Panc1 (cell line): Measurements from ENCODE around the gene LRMDA. TPM values are rescaled to one million over a fixed set of nuclear protein-coding genes. Genes with fewer than 3 reads are reported as not detected.

Experiments
- ATAC-seq: fragments of 200-7000 bp; cut with Tn5 transposase; 2 replicates; pipeline ENCODE4 v1.9.1; 2020; ENCODE audit warnings: mild to moderate bottlenecking, moderate library complexity
- BruUV-seq: library from RNA; stranded (reverse); fragments of 400-500 nt; replicated peaks from 2 replicates; lab custom pipeline; 2021; lab: Mats Ljungman, UMichigan
- CTCF ChIA-PET: fragments of 300-600 bp; sonication (Branson Sonifier 250); formaldehyde crosslinking; loops from one replicate; lab custom pipeline; 2022; ENCODE audit warnings: antibody characterized with exemption; lab: Charles Lee
- POLR2A ChIA-PET: fragments of 300-600 bp; sonication (Branson Sonifier 250); formaldehyde crosslinking; loops from one replicate; lab custom pipeline; 2022; ENCODE audit warnings: antibody characterized with exemption; lab: Charles Lee
- DNase-seq: peaks from one replicate; pipeline ENCODE4 v3.0.0-alpha.2; 2010; ENCODE audit warnings: low read depth, low spot score
- H3K27ac ChIP-seq: 2 replicates; pipeline ENCODE4 v1.5.1; 2011; ENCODE audit warnings: mild to moderate bottlenecking, low read length, inconsistent platforms
- H3K27me3 ChIP-seq: fragments of 200-500 bp; sonication (Bioruptor generic); 2 replicates; pipeline ENCODE4 v1.6.0; 2014; ENCODE audit warnings: low read length, inconsistent platforms; ENCODE audit not compliant: control insufficient read depth, insufficient read depth
- H3K36me3 ChIP-seq: fragments of 200-500 bp; sonication (Bioruptor generic); 2 replicates; pipeline ENCODE4 v1.5.1; 2014; ENCODE audit warnings: inconsistent platforms, mild to moderate bottlenecking, low read length, moderate library complexity; ENCODE audit not compliant: control insufficient read depth, insufficient read depth
- H3K4me1 ChIP-seq: 2 replicates; pipeline ENCODE4 v1.5.1; 2011; ENCODE audit warnings: inconsistent platforms, mild to moderate bottlenecking, low read length, moderate library complexity; ENCODE audit not compliant: control insufficient read depth, insufficient read depth
- H3K4me3 ChIP-seq, 2 experiments: 2 replicates each; pipeline ENCODE4 v1.5.1; 2011 to 2012; ENCODE audit warnings: low read depth in 2 of 2, low read length in 2 of 2, mild to moderate bottlenecking in 2 of 2, inconsistent platforms in 1 of 2, moderate library complexity in 1 of 2
- H3K9me3 ChIP-seq: fragments of 200-500 bp; sonication (Bioruptor generic); 2 replicates; pipeline ENCODE4 v1.5.1; 2014; ENCODE audit warnings: low read depth, mild to moderate bottlenecking, inconsistent platforms, low read length, moderate library complexity; ENCODE audit not compliant: control insufficient read depth, insufficient read depth
- POLR2AphosphoS5 ChIP-seq: IDR thresholded peaks from 2 replicates; pipeline ENCODE4 v1.6.1; 2012; ENCODE audit warnings: mild to moderate bottlenecking, low read depth, low read length, moderate library complexity
- REST ChIP-seq, 2 experiments: IDR thresholded peaks; 2 replicates each; pipeline ENCODE4 v1.6.1; 2011 to 2012; ENCODE audit warnings: low read depth in 2 of 2, control low read depth in 1 of 2, low read length in 1 of 2, mild to moderate bottlenecking in 1 of 2, moderate library complexity in 1 of 2; ENCODE audit not compliant: insufficient read depth in 1 of 2
- SIN3A ChIP-seq: IDR thresholded peaks from 2 replicates; pipeline ENCODE4 v1.6.1; 2012; ENCODE audit warnings: low read depth, mild to moderate bottlenecking, low read length, moderate library complexity, borderline replicate concordance; ENCODE audit not compliant: insufficient read depth
- TCF7L2 ChIP-seq: IDR thresholded peaks from 2 replicates; pipeline ENCODE4 v1.6.1; 2011; ENCODE audit warnings: mild to moderate bottlenecking, low read depth, low read length, inconsistent platforms
- in situ Hi-C: cut with HindIII; loops from 2 replicates; pipeline ENCODE4 v1.10.0; 2016; ENCODE audit warnings: low sequenced_read_pairs, low pct_unique_long_range_greater_than_20kb
- intact Hi-C: fragments of 100-400 bp; cut with micrococcal nuclease; formaldehyde crosslinking; loops from one replicate; pipeline ENCODE4 v1.10.0; 2022; ENCODE audit not compliant: unreplicated experiment
- total RNA-seq: library from RNA; stranded (reverse); gene quantifications from one replicate; pipeline ENCODE4 v1.2.1, GENCODE V29; 2021; ENCODE audit not compliant: unreplicated experiment
- TF ChIP-seq, protein P1 (sequence below): fragments of 450-650 bp; IDR thresholded peaks from 2 replicates; pipeline ENCODE4 v1.5.1; 2017; ENCODE audit warnings: mild to moderate bottlenecking

Gene LRMDA
- total RNA-seq, 1 experiment from 2014 or later, result 1.2 TPM

GRCh38 chr10:75653761-75654160 lies 222.3 kb downstream of the LRMDA start:
- no TSS peak for BruUV-seq

GRCh38 chr10:75654171-75654771 lies 222.8 kb downstream of the LRMDA start:
- Histone ChIP-seq H3K27me3 (peaks cover 3% of the 10 kb centered on the region; the same call in 1 of the 2 replicates), H3K36me3 (no peaks in the 10 kb centered on the region), H3K4me3 (no peak overlapping the region), H3K9me3 (no peaks in the 10 kb centered on the region), H3K4me1 (no peaks in the 10 kb centered on the region), H3K27ac (no peak overlapping the region)
- in situ Hi-C loops (no loop called here), intact Hi-C loops (no loop called here)
- TF ChIP-seq SIN3A (no peak), REST (IDR thresholded peaks at IDR 0.05; ENCODE audit: insufficient read depth in 1 of 2, low read depth in 2 of 2, low read length in 1 of 2) (no peak), POLR2AphosphoS5 (no peak), TCF7L2 (no peak)
- TF ChIP-seq, protein P1, sequence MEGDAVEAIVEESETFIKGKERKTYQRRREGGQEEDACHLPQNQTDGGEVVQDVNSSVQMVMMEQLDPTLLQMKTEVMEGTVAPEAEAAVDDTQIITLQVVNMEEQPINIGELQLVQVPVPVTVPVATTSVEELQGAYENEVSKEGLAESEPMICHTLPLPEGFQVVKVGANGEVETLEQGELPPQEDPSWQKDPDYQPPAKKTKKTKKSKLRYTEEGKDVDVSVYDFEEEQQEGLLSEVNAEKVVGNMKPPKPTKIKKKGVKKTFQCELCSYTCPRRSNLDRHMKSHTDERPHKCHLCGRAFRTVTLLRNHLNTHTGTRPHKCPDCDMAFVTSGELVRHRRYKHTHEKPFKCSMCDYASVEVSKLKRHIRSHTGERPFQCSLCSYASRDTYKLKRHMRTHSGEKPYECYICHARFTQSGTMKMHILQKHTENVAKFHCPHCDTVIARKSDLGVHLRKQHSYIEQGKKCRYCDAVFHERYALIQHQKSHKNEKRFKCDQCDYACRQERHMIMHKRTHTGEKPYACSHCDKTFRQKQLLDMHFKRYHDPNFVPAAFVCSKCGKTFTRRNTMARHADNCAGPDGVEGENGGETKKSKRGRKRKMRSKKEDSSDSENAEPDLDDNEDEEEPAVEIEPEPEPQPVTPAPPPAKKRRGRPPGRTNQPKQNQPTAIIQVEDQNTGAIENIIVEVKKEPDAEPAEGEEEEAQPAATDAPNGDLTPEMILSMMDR, result no peak
- POLR2A ChIA-PET, result no interaction called here
- CTCF ChIA-PET, result no interaction called here
- DNase-seq, result no peak
- BruUV-seq, result no TSS peak
- ATAC-seq, result no peak

More at GRCh38 chr10:75653761-75654160, 222.3 kb downstream of the LRMDA start:
- intact Hi-C loops (no loop called here), in situ Hi-C loops (no loop called here)
- TF ChIP-seq SIN3A (no peak), POLR2AphosphoS5 (no peak)
- no peaks in the 10 kb centered on the region for H3K9me3 ChIP-seq
- no peak for DNase-seq
- no peak overlapping the region for H3K4me3 ChIP-seq
- no peak overlapping the region for H3K27ac ChIP-seq
- ChIA-PET CTCF (no interaction called here), POLR2A (no interaction called here)
- ATAC-seq, result no peak
- H3K27me3 ChIP-seq, result peaks cover 3% of the 10 kb centered on the region; the same call in 1 of the 2 replicates
- H3K4me1 ChIP-seq, result no peaks in the 10 kb centered on the region
- no peaks in the 10 kb centered on the region for H3K36me3 ChIP-seq

- no TSS peak for BruUV-seq
- intact Hi-C loops, result no loop called here
Measured at GRCh38 chr10:75654772-75655171, 223.3 kb downstream of the LRMDA start.

More at GRCh38 chr10:75654772-75655171, 223.3 kb downstream of the LRMDA start:
- CTCF ChIA-PET, result no interaction called here
- in situ Hi-C loops, result no loop called here
- Histone ChIP-seq H3K4me1 (no peaks in the 10 kb centered on the region), H3K36me3 (no peaks in the 10 kb centered on the region), H3K27ac (no peak overlapping the region), H3K4me3 (no peak overlapping the region), H3K9me3 (no peaks in the 10 kb centered on the region), H3K27me3 (peaks cover 3% of the 10 kb centered on the region; the same call in 1 of the 2 replicates)
- ATAC-seq (no peak), DNase-seq (no peak)
- POLR2A ChIA-PET, result no interaction called here
- TF ChIP-seq, protein P1, result no peak
